Right renal pelvis (tissue), 4 donors: ENCODE results near the gene GTF3C1. TPM values are rescaled to one million over a fixed set of nuclear protein-coding genes. Genes with fewer than 3 reads are reported as not detected.

Experiments used
- DNase-seq, 4 donors: peaks; one replicate each; pipeline ENCODE4 v3.0.0-alpha.2; 2013; ENCODE audit warnings: low read depth in 4 of 4, low spot score in 3 of 4, missing footprints in 1 of 4
- polyA plus RNA-seq, 4 donors: library from polyadenylated mRNA; unstranded; fragments of 120-200 nt; gene quantifications; one replicate each; pipeline ENCODE4 v1.2.1, GENCODE V29; 2013; ENCODE audit not compliant: insufficient read length in 4 of 4

GTF3C1 gene
- polyA plus RNA-seq, 4 donors, result 72.6 to 100 (median 81.6) TPM

DNA sequence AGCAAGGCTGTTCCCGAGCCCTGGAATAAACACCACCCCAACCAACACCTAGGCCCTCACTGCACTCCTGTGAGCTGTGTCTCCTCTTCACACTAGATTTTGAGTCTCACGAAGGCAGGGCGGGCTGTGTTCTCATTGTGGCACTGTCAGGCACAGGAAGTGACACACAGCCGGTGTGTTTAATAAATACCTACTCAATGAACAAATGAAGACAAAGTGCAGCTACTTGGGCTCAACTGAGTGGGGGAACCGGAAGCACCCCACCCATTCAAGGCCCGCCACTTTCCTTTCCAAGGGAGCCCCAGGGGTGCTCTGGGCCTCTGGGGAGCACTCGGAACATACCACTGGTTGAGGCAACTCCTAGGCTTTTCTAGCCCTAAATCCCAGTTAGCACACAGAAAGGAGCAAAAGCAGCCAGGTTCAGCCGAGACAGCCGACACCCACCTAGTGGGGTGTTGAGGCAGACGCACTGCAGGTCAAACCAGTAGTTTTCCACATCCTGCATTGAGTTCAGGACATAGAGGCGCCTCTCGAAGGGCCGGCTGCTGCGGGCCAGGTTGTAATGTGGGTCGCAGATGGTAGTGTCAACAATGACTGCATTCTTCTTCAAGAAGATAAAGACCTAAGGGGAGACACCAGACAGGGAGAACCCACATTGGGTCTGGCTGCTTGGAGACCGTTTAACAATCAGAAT, 57.7 kb downstream of the GTF3C1 start:
- no peak for DNase-seq

DNA sequence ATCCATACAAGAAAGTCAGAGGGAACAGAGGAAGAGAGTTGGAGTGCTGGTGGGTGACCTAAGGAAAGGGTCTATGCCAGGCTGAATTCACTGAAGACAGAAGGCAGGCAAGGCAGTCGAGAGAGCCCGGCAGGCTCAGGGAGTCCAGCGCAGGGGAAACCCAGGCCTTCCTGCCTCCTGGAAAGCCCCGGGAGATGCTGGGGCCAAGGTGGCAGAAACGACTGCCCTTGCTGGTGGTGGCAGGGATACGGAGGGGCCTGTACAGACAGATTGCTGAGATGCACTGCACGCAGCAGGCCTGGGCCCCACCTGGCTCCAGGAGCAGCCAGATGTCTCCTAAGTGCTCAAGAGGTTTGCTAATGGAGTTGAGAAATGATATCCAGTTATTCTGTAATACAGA, 59.8 kb downstream of the GTF3C1 start:
- no peak for DNase-seq

DNA sequence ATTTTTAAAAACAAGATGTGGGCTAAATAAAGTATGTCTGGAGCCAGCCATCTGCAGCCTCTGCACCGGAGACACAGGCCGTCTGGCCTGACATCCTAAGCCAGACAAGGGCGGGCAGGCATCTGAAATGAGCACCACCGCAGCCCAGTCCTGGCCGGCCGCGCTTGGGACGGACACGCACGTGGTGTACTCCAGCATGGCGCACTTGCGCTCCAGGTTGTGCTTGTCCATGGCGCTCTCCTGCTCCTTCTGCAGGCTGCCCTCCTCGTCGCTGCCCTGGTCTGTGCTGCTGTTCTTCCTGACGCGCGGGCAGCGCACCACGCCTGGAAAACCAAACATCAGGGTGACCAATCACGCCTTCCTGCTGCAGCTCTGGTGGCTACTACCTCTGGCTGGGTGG, 60.3 kb downstream of the GTF3C1 start:
- no peak for DNase-seq

DNA sequence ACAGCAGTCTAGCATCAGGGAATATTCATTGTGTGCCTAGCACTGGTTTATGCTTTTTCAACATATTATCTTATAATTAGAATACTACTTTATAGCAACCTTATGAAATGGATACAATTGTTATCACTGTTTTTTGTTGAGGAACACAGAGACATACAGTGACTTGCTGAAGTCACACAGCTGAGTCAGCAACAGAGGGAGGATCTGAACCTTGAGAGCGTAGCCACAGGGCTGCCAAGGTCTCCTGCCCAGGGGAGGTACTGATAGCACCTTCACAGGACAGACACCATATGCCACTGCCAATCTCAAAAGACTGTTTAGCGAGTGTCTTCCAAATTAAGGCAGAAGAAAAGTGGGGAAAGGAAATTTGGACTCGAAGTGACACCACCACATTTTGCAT, 63.0 kb downstream of the GTF3C1 start:
- DNase-seq, result no peak

DNA sequence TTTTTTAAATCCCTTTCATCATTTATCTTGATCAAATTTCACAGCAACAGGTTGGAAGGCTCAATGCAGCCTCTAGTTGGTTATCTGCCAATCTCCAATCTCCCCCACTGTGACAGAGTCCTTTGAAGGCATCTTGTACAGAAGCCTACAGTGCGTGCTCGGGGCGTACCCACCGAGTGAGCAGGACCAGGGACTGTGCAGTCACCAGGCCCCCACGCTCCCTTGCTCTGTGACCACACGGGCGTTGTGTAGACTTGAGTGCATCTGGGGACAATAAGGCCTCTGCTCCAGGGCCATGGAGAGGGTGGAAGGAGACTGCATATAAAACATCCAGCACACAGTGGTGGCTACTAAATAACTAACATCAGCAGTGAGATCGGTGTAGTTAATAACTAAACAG, 63.4 kb downstream of the GTF3C1 start:
- DNase-seq, result no peak

DNA sequence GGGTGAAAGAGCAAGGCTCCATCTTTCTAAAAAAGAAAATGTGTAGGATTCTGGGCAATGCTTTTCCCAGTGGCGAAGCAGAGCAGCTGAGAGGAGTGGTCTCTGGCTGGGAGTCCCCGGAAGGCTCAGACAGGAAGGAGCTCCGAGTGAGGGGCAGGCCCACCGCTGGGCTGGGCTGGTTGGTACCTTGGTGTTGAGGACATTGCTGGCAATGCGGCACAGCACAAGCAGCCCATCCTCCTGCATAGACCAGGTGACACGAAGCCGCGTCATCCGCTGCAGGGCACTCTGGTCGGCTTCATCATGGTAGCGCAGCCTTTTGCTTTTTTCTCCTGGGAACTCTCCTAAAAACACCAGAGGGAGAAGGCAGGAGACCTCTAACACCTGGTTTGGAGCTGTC, 63.9 kb downstream of the GTF3C1 start:
- no peak for DNase-seq

DNA sequence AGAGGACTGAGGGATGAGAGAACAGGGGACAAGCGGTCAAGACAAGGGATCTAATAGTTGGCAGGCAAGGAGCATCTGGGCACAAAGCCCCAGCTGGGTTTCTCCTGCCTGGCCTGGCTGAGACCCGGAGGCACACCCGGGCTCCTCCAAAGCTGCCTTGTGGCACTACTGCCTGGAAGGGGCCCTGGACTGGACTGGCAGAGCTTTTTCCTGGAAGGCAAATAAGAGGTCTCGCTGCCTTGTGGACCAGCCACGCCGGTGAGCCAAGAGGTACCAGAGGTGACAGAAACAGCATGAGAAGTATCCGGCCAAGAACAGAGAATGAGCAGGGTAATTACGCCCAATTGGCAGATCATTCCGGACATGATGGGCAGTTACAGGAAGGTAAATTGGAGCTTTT, 64.6 kb downstream of the GTF3C1 start:
- no peak for DNase-seq

DNA sequence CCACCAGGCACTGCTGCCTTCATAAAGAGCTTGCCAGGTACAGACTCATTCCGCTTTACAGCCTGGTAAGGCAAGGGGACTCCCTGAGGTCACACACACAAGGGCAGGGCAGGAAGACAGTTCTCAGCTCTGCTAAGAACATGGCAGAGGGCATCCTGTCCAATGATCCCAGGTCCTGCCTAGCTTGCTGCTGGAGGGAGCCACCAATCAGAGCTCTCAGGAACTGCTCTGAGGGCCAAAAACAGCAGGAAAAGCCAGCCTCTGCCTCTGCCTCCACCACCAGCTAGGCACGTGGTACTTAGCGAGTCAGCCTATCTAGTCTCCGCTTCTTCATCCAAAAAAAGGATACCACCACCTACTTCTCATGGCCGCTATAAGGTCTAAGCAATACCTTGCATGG, 66.1 kb downstream of the GTF3C1 start:
- DNase-seq, result no peak

DNA sequence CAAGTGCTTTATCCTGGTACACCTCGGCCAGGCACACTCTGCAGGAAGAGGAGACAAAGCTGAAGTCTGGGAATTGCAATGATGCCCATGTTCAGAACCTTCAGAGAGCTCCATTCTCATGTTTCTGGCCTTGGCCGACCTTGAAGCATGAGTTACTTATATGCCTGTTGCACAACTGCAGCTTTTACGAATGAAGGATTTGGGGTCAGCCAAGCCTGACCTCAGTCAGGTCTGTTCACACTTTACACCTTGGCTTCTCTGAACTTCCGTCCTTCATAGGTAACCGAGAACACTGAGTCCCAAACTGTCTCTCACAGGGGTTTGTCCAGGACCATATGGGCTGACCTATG, 66.7 kb downstream of the GTF3C1 start:
- DNase-seq, result no peak

DNA sequence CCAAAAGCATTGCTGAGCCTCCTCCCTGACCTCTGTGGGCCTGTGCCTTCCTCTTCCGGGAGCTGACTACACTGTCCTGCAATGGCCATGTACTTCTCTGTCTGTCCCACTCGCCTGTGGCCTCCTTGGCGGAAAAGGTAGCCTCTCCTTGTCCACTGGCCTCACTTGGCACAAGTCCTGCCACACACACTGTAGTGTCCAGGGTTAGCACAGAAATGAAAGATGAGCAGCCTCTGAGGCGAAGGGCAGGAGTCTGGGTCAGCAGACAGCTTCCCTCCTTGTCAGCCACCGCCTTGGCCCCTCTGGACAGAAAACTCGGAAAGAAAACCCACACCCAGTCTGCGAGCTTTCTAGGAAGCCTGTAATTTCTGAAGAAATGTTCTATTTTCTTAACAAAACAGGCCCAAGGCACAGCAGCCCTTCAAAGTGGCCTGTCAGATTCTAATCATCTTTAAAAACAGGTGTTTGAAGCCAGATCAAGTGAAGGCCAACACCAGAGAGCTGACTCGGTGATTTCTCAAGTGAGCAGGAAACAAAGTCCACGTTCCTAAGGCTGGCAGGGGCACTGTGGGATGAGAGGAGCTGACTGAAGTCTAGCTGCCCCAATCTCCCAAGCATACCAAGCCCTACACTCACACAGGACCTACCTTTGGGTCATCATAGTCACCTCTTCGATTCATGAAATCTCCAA, 67.2 kb downstream of the GTF3C1 start:
- no peak for DNase-seq

DNA sequence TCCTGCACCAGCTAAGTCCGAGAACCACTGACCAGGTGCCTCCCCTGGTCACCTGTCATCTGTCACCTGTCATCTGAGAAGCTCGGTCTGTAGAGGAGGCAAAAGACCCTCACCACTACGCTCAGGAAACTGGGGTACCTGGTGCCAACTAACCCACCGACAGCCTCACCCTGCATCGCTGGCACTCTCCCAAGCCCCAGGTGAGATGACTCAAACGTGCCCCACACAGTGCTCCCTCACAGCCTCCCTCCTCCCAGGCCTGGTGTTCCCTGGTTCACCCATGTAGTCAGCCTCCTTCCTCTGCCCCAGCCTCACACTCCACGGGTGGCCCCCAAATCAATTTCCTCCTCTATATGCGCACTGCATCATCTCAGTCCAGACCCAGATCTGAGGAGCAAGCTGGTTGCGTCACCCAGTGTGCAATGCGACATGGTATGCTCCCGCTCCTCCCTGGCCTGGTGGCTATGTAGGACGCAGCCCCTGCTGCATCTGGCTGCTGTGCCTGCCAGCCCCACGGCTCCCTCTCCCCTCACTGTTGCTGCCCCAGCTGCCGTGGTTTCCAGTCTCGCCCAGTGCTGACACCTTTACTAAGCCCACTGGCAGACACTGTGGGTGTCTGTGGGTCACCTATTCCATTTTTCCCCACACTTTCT, 68.3 kb downstream of the GTF3C1 start:
- DNase-seq, result no peak

DNA sequence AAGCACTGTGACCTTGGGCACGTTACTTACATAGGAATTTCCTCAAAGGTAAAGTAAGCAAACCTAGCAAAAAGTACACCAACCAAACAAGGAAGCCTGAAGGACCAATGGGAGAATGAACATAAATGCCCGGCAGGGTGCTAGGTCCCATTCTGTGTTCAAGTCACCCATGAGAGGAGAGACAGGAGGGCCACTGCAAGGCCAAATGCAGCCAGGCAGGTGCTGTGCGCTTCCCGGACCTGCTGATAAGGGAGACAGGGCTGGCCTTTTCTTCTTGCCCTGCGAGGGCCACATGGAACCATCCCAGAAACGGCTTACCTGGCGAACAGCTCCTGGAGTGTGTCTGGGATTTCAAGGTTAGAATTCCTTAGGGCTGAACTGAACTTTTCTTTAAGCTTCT, 69.0 kb downstream of the GTF3C1 start:
- no peak for DNase-seq

DNA sequence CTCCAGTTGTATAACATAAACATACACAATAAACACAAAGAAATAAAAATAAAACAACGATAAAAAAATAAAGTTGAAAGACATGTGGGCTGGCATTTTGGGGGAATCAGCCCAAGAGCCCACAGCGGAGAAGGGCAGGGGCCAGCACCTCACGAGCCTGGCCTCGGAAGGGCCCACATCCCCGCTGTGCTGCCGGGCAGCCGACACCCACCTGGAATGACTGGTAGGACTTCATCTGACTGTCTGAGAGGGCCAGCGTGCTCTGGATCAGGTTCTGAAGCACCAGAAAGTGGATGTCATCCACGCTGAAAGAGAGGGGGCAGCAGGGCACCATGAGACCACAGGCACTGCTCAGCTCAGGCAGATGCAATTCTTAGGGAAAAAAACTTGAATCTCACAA, 73.5 kb downstream of the GTF3C1 start:
- no peak for DNase-seq

DNA sequence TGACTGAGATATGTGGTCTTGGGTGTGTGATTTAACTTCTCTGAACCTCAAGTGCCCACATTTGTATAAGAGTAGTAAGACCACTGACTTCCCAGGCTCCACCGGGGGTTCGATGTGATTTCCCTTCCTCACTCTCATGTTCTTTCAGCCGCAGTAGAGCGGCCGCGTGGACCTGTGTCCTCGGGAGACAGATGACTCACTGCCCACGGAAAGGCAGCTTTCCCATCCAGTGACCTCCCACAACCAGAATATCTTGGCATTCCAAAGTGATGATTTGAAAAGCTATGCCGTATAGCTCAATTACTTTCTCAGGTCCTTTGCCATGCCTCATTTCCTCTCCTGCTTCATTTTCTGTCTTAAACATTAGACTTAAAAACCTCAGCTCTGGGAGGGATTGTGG, 74.2 kb downstream of the GTF3C1 start:
- DNase-seq, result no peak

DNA sequence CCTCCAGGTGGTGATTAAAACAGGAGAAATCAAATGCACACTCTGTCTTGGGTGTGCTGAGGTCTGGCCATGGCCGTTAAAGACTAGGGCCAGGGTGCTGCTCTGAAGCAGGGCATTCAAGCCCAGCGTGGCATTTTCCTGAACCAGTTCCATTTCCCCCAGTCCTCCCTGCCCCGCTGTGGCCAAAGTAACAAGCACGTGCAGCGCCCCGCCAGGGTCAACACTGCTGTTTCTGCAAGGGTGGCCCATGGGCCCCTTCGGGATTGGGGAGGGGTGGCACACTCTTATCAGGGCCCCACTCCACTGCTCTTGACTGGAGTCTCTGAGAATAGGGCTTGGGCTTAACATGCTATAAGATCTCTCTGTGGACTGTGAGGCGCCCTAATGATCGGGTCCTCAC, 74.8 kb downstream of the GTF3C1 start:
- DNase-seq, result no peak

DNA sequence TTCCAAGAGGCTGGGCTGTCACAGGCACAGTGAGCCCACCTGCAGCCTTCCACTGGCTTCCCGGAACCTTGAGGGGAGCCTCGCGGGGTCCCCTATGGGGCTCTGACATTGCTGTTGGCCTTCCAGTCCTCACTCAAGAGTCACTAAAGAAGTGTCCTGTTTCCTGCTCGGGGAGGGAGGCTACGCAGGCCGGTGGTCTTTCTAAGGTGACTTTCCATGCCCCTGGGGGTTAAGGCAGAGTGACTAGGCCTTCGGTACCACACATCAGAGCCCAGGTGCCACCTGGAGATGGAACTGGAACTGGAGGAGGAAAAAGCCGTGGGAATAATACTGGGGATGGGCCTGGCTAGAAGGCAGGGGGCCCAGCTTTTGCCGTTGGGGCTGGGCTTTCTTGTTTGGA, 75.7 kb downstream of the GTF3C1 start:
- DNase-seq, result no peak

DNA sequence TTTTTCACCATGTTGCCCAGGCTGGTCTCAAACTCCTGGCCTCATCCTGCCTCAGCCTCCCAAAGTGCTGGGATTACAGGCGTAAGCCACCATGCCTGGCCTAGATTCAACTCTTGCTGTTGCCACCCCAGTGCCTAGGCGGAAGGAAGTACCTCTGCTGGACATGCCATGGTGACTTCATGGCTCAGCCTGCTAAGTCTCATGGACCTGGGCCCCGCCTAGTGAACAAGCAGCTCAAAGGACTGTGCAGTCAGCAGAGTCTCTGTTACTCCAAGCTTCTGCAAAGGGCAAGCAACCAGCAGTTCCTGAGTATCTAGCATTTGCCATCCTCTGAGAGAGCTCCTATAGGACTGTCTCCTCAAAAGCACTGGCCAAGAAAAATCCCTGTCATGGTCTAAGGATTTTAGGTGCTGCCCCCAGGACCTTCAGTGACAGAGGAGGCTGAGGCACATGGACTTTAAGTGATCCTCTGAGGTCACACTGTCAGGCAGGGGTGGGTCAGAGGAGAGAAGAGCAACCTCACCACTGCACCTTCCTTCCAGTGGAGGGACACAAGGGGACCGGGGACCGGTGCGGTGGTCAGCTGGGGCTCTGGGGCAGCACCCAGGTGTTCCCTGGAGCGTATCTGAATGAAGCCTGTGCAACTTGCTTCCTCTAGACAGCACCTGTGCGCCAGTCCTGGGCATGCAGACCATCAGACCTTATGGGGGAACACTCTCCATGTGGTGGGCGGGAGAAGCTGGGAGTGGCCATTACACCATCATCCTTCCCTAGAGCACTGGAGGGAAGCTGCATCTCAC, 76.4 kb downstream of the GTF3C1 start:
- DNase-seq, result no peak

DNA sequence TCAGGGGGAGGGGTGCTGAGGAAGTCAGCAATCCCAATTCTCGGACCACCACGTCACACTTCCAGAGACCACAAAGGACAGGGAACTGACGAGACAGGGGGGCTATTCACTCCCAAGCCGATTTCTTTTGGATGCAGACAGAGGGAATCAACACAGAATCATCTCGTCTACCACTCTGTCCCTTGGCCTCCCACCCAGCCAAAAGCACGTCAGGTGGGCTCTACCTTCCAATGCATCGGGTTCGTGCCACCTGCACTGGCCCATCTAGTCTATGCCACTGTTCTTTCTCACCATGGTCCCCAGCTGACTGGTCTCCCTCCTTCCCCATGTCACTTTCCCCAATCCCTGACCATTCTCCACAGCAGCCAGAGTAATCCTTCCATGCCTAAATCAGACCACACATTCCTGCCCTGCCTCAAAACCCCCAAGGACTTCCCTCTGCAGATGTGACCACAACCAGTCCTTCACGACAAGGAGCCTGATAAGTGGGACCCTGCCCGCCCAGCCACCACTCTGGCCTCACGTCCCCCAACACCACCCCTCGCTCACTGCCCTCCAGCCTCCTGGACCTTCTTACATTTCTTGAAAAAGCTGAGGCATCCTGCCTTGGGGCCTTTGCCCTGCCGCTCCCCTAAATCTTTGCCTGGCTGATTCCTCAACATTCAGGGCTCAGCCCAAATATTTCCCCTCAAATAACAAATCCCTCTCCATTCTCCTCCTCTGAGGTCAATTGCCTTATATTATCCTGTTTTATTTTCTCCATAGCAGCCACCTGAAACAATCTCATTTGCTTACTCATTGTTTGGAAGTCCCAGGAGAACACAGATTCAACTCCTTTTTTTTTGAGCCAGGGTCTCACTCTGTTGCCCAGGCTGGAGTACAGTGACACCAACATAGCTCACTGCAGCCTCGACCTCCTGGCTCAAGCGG, 77.4 kb downstream of the GTF3C1 start:
- DNase-seq, result no peak

DNA sequence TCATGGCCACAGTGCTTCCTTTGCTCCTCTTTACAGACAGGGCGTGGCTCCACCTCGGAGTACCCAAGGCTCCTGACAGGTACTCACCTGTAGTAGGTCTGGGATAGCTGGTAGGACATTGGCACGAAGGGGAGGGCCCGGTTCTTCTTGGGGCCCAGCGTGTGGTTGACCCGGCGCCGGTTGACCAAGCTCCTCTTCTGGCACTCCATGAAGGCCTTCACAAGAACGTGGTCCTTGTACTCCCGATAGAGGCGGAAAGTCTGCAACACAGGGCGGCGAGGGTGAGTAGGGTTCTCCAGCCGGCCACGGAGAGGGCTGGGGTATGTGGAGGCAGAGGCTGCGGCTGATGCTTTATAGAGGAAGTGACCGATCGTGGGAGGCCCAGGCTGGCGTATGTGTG, 78.1 kb downstream of the GTF3C1 start:
- DNase-seq, result no peak
